GM18861 (cell line): Measurements from ENCODE around the gene ZNF417.
"Not testable (repeated sequence)": the region's sequence is repeated elsewhere in the genome, so short reads cannot be mapped to it uniquely, and the experiment has no call there.

Experiments
- ATAC-seq: cut with Tn5 transposase; IDR thresholded peaks from one replicate; pipeline ENCODE4 v1.9.1; 2021; ENCODE audit not compliant: unreplicated experiment

Gene ZNF417

GRCh38 chr19:57916168-57916995 is at the start of gene ZNF417:
Gene ZNF417 (minus strand): TSS chr19:57916592. CDS start chr19:57916411, 181 bp downstream.
- peak; percentile 96 for ATAC-seq

GRCh38 chr19:57964761-57965160 is 48.4 kb upstream of the ZNF417 start:
- ATAC-seq: no peak

GRCh38 chr19:57961785-57962184 is 45.4 kb upstream of the ZNF417 start:
- ATAC-seq: no peak

- ATAC-seq: no peak
Measured at GRCh38 chr19:57954996-57955395, 38.6 kb upstream of the ZNF417 start.

- no peak for ATAC-seq
Measured at GRCh38 chr19:57949702-57950101, 33.3 kb upstream of the ZNF417 start.

GRCh38 chr19:57949296-57949695 is 32.9 kb upstream of the ZNF417 start:
- ATAC-seq: no peak

- peak; percentile 87 for ATAC-seq
Measured at GRCh38 chr19:57947419-57948134, 31.2 kb upstream of the ZNF417 start, which contains the start of gene ZNF256. Gene ZNF256 (minus strand): TSS chr19:57947706. CDS start chr19:57947474, 232 bp downstream.

GRCh38 chr19:57947088-57947418 is 30.7 kb upstream of the ZNF417 start:
- ATAC-seq: no peak

- no peak for ATAC-seq
Measured at GRCh38 chr19:57946316-57946715, 29.9 kb upstream of the ZNF417 start.

- no peak for ATAC-seq
Measured at GRCh38 chr19:57941593-57941992, 25.2 kb upstream of the ZNF417 start.

- ATAC-seq: no peak
Measured at GRCh38 chr19:57935731-57936130, 19.3 kb upstream of the ZNF417 start.

- peak; percentile 90 for ATAC-seq
Measured at GRCh38 chr19:57934820-57935665, 18.7 kb upstream of the ZNF417 start, which contains the start of gene ZNF418. Gene ZNF418 (minus strand): TSS chr19:57935402. CDS start chr19:57933822, 1,580 bp downstream.

- ATAC-seq: no peak
Measured at GRCh38 chr19:57927587-57927986, 11.2 kb upstream of the ZNF417 start.

GRCh38 chr19:57914531-57914930 is 1.9 kb downstream of the ZNF417 start:
- no peak for ATAC-seq

GRCh38 chr19:57907394-57907793 is 9.0 kb downstream of the ZNF417 start:
- ATAC-seq: no peak

- ATAC-seq: no peak
Measured at GRCh38 chr19:57905258-57905657, 11.1 kb downstream of the ZNF417 start.

- ATAC-seq: no peak
Measured at GRCh38 chr19:57903618-57904184, 12.7 kb downstream of the ZNF417 start.

GRCh38 chr19:57900311-57900710 is 16.1 kb downstream of the ZNF417 start:
- ATAC-seq: no peak

GRCh38 chr19:57890706-57891105 is 25.7 kb downstream of the ZNF417 start:
- ATAC-seq: not testable (repeated sequence)

GRCh38 chr19:57888560-57889231 is 27.7 kb downstream of the ZNF417 start, which contains the start of gene ZNF814:
Gene ZNF814 (minus strand): TSS chr19:57889037. CDS start chr19:57888802, 235 bp downstream.
- ATAC-seq: peak; percentile 42
